A673 (cell line): ENCODE measurements around the gene DSCAML1. TPM values are rescaled to one million over a fixed set of nuclear protein-coding genes. Genes with fewer than 3 reads are reported as not detected.

Source experiments
- BruUV-seq: library from RNA; stranded (reverse); fragments of 400-500 nt; replicated peaks from 2 replicates; lab custom pipeline; 2021; lab: Mats Ljungman, UMichigan
- CTCF ChIA-PET: fragments of 300-600 bp; sonication (Branson Sonifier 250); formaldehyde crosslinking; loops from one replicate; lab custom pipeline; 2022; ENCODE audit warnings: antibody characterized with exemption; lab: Charles Lee
- POLR2A ChIA-PET: fragments of 300-600 bp; sonication (Branson Sonifier 250); formaldehyde crosslinking; loops from one replicate; lab custom pipeline; 2022; ENCODE audit warnings: antibody characterized with exemption; ENCODE audit not compliant: low non-redundant PET; lab: Charles Lee
- DNase-seq: peaks from one replicate; pipeline ENCODE4 v3.0.0-alpha.2; 2015; ENCODE audit warnings: low spot score
- H3K27ac ChIP-seq: fragments of 200-600 bp; sonication (generic); 2 replicates; pipeline ENCODE4 v1.5.1; 2016; ENCODE audit warnings: mixed run types, low read depth, mild to moderate bottlenecking, mixed read lengths, antibody characterized with exemption, low read length; ENCODE audit not compliant: poor library complexity, severe bottlenecking
- H3K27me3 ChIP-seq: fragments of 200-600 bp; sonication (generic); replicated peaks from 2 replicates; pipeline ENCODE4 v1.6.1; 2017; ENCODE audit warnings: mixed run types, low read depth, mild to moderate bottlenecking, mixed read lengths, antibody characterized with exemption, low read length; ENCODE audit not compliant: insufficient read depth, poor library complexity
- H3K36me3 ChIP-seq: fragments of 200-600 bp; sonication (generic); 2 replicates; pipeline ENCODE4 v1.6.1; 2016; ENCODE audit warnings: mixed run types, mild to moderate bottlenecking, mixed read lengths, antibody characterized with exemption, low read length; ENCODE audit not compliant: insufficient read depth, poor library complexity, severe bottlenecking
- H3K4me1 ChIP-seq: fragments of 200-600 bp; sonication (generic); 2 replicates; pipeline ENCODE4 v1.6.1; 2017; ENCODE audit warnings: mixed run types, mild to moderate bottlenecking, mixed read lengths, antibody characterized with exemption, low read length; ENCODE audit not compliant: insufficient read depth, poor library complexity, severe bottlenecking
- H3K4me3 ChIP-seq: fragments of 200-600 bp; sonication (generic); 2 replicates; pipeline ENCODE4 v1.5.1; 2016; ENCODE audit warnings: low read depth, mixed run types, mild to moderate bottlenecking, mixed read lengths, low read length; ENCODE audit not compliant: poor library complexity, severe bottlenecking
- H3K9me3 ChIP-seq: fragments of 200-600 bp; sonication (generic); 2 replicates; pipeline ENCODE4 v1.6.1; 2016; ENCODE audit warnings: mixed run types, low read depth, mild to moderate bottlenecking, mixed read lengths, antibody characterized with exemption, low read length; ENCODE audit not compliant: poor library complexity, severe bottlenecking
- CTCF ChIP-seq: fragments of 300-800, 200-600 bp; sonication (generic); conservative IDR thresholded peaks from 2 replicates; pipeline ENCODE4 v1.5.1; 2017; ENCODE audit warnings: low read depth, mild to moderate bottlenecking, antibody characterized with exemption, low read length, moderate library complexity, mixed read lengths
- EZH2 ChIP-seq: fragments of 200-600 bp; sonication (generic); IDR thresholded peaks from 2 replicates; pipeline ENCODE4 v1.6.1; 2017; ENCODE audit warnings: borderline replicate concordance, low read depth, mild to moderate bottlenecking, mixed read lengths, antibody characterized with exemption, low read length; ENCODE audit not compliant: poor library complexity, severe bottlenecking
- intact Hi-C: fragments of 100-400 bp; cut with micrococcal nuclease; formaldehyde crosslinking; loops from one replicate; pipeline ENCODE4 v1.10.0; 2022; ENCODE audit not compliant: unreplicated experiment
- total RNA-seq: library from RNA; stranded (reverse); gene quantifications from 2 replicates; pipeline ENCODE4 v1.2.3, GENCODE V29; 2021

Gene DSCAML1
- total RNA-seq, 1 experiment from 2014 or later: not detected

GRCh38 chr11:117610045-117610444 is 187.0 kb downstream of the DSCAML1 start:
- Histone ChIP-seq H3K27ac (no peak overlapping the region), H3K4me1 (no peaks in the 10 kb centered on the region), H3K4me3 (no peak overlapping the region), H3K27me3 (peaks cover 31% of the 10 kb centered on the region), H3K36me3 (no peaks in the 10 kb centered on the region), H3K9me3 (no peaks in the 10 kb centered on the region)
- intact Hi-C loops: no loop called here
- BruUV-seq: no TSS peak
- POLR2A ChIA-PET: no interaction called here
- no peak for DNase-seq
- TF ChIP-seq EZH2 (no peak), CTCF (no peak)
- CTCF ChIA-PET: no interaction called here

GRCh38 chr11:117607449-117607848 is 189.6 kb downstream of the DSCAML1 start:
- H3K9me3 ChIP-seq: no peaks in the 10 kb centered on the region
- ChIA-PET CTCF (no interaction called here), POLR2A (no interaction called here)
- H3K4me1 ChIP-seq: no peaks in the 10 kb centered on the region
- H3K36me3 ChIP-seq: no peaks in the 10 kb centered on the region
- H3K27ac ChIP-seq: no peak overlapping the region
- no peak overlapping the region for H3K4me3 ChIP-seq
- intact Hi-C loops: no loop called here
- H3K27me3 ChIP-seq: peaks cover 21% of the 10 kb centered on the region
- no TSS peak for BruUV-seq
- DNase-seq: no peak
- TF ChIP-seq EZH2: no peak
- no peak for TF ChIP-seq CTCF

- no peak for TF ChIP-seq CTCF
- no peak for TF ChIP-seq EZH2
- Histone ChIP-seq H3K27me3 (peaks cover 14% of the 10 kb centered on the region), H3K27ac (no peak overlapping the region), H3K9me3 (no peaks in the 10 kb centered on the region), H3K4me3 (no peak overlapping the region), H3K36me3 (no peaks in the 10 kb centered on the region), H3K4me1 (no peaks in the 10 kb centered on the region)
- intact Hi-C loops: no loop called here
- no peak for DNase-seq
- POLR2A ChIA-PET: no interaction called here
- CTCF ChIA-PET: no interaction called here
- no TSS peak for BruUV-seq
Measured at GRCh38 chr11:117606790-117607189, 190.2 kb downstream of the DSCAML1 start.
